Epithelial cell of esophagus (primary cell): ENCODE measurements around the gene GCM1.

ENCODE experiments used
- DNase-seq: peaks from one replicate; pipeline ENCODE4 v3.0.0; 2010; ENCODE audit warnings: low read depth
- H3K4me3 ChIP-seq: 2 replicates; pipeline ENCODE4 v1.5.1; 2011; ENCODE audit warnings: mild to moderate bottlenecking, low read length, control low read depth
- CTCF ChIP-seq: IDR thresholded peaks from 2 replicates; pipeline ENCODE4 v1.5.1; 2011; ENCODE audit warnings: low read depth, mild to moderate bottlenecking, low read length, control low read depth, inconsistent platforms; ENCODE audit not compliant: insufficient read depth; ENCODE audit errors: missing control alignments

The GCM1 gene

GRCh38 chr6:53148684-53149083 is at the start of gene GCM1:
Gene GCM1, minus strand, starts transcription at chr6:53148841. Its CDS starts 3,209 bp downstream, at chr6:53145632.
- H3K4me3 ChIP-seq, result no peak within 1 kb of the TSS
- TF ChIP-seq CTCF, result no peak
- no peak for DNase-seq

GRCh38 chr6:53197553-53197952 is 48.9 kb upstream of the GCM1 start:
- no peak for TF ChIP-seq CTCF
- no peak overlapping the region for H3K4me3 ChIP-seq
- DNase-seq, result no peak

GRCh38 chr6:53195048-53195447 is 46.4 kb upstream of the GCM1 start:
- TF ChIP-seq CTCF, result no peak
- no peak for DNase-seq
- H3K4me3 ChIP-seq, result no peak overlapping the region

- no peak for DNase-seq
- no peak overlapping the region for H3K4me3 ChIP-seq
- TF ChIP-seq CTCF, result no peak
Measured at GRCh38 chr6:53192682-53193188, 44.1 kb upstream of the GCM1 start.

- TF ChIP-seq CTCF, result no peak
- no peak overlapping the region for H3K4me3 ChIP-seq
- DNase-seq, result peak; percentile 16
Measured at GRCh38 chr6:53189554-53189953, 40.9 kb upstream of the GCM1 start.

- no peak for TF ChIP-seq CTCF
- no peak overlapping the region for H3K4me3 ChIP-seq
- DNase-seq, result no peak
Measured at GRCh38 chr6:53188833-53189232, 40.2 kb upstream of the GCM1 start.

- no peak for DNase-seq
- no peak overlapping the region for H3K4me3 ChIP-seq
- TF ChIP-seq CTCF, result no peak
Measured at GRCh38 chr6:53180678-53181077, 32.0 kb upstream of the GCM1 start.
